Endometrial microvascular endothelial cells (primary cell): ENCODE measurements around the gene F5. TPM values are rescaled to one million over a fixed set of nuclear protein-coding genes. Genes with fewer than 3 reads are reported as not detected.

Experiments used
- in situ Hi-C: cut with HindIII; loops from 2 replicates; pipeline ENCODE4 v1.10.0; 2017; ENCODE audit warnings: low sequenced_read_pairs, low pct_unique_long_range_greater_than_20kb; ENCODE audit errors: inconsistent ontology term
- total RNA-seq: library from RNA; depleted of rRNA; stranded (reverse); fragments of >200 nt; gene quantifications from one replicate; pipeline ENCODE4 v1.2.3, GENCODE V29; 2015; ENCODE audit errors: inconsistent ontology term

F5 gene
- not detected for total RNA-seq

GRCh38 chr1:169586395-169587255 is at the start of gene F5:
Gene F5, minus strand, starts transcription at chr1:169586481. Its CDS starts 95 bp downstream, at chr1:169586386.
- in situ Hi-C loops = no loop called here

- in situ Hi-C loops = no loop called here
These were observed 48.6 kb upstream of the F5 start for GRCh38 chr1:169634877-169635276.

- in situ Hi-C loops = no loop called here
These were observed 47.9 kb upstream of the F5 start for GRCh38 chr1:169634145-169634544.

GRCh38 chr1:169631249-169631648 is 45.0 kb upstream of the F5 start:
- in situ Hi-C loops = no loop called here

GRCh38 chr1:169630006-169630405 is 43.7 kb upstream of the F5 start, which contains the start of gene SELP:
Gene SELP, minus strand, starts transcription at chr1:169630124. Its CDS starts 50 bp downstream, at chr1:169630074.
- in situ Hi-C loops = no loop called here

- in situ Hi-C loops = no loop called here
These were observed 38.6 kb upstream of the F5 start for GRCh38 chr1:169624912-169625311.

- in situ Hi-C loops = no loop called here
These were observed 37.8 kb upstream of the F5 start for GRCh38 chr1:169624122-169624521.

- in situ Hi-C loops = no loop called here
These were observed 37.0 kb upstream of the F5 start for GRCh38 chr1:169623132-169623926.

- in situ Hi-C loops = no loop called here
These were observed 34.3 kb upstream of the F5 start for GRCh38 chr1:169620565-169620964.

- in situ Hi-C loops = no loop called here
These were observed 32.1 kb upstream of the F5 start for GRCh38 chr1:169618367-169618766.

GRCh38 chr1:169615803-169616202 is 29.5 kb upstream of the F5 start:
- in situ Hi-C loops = no loop called here

GRCh38 chr1:169610858-169611257 is 24.6 kb upstream of the F5 start:
- in situ Hi-C loops = no loop called here

- in situ Hi-C loops = no loop called here
These were observed 23.8 kb upstream of the F5 start for GRCh38 chr1:169610108-169610507.

GRCh38 chr1:169608226-169608625 is 21.9 kb upstream of the F5 start:
- in situ Hi-C loops = no loop called here

GRCh38 chr1:169604781-169605560 is 18.7 kb upstream of the F5 start:
- in situ Hi-C loops = no loop called here

GRCh38 chr1:169601096-169601881 is 15.0 kb upstream of the F5 start:
- in situ Hi-C loops = no loop called here

GRCh38 chr1:169595764-169596711 is 9.8 kb upstream of the F5 start:
- in situ Hi-C loops = no loop called here
